Duodenal mucosa (tissue), 2 donors: ENCODE measurements around the gene SPRR4.

Experiments used
- H3K27ac ChIP-seq: one replicate; pipeline ENCODE4 v1.7.0; 2013; ENCODE audit warnings: low read depth, low read length
- H3K27me3 ChIP-seq, 2 donors: one replicate each; pipeline ENCODE4 v1.7.0; 2013; ENCODE audit warnings: low read length in 2 of 2, control low read depth in 1 of 2; ENCODE audit not compliant: insufficient read depth in 2 of 2, control insufficient read depth in 1 of 2
- H3K36me3 ChIP-seq, 2 donors: one replicate each; pipeline ENCODE4 v1.7.0; 2013; ENCODE audit warnings: low read length in 2 of 2, control low read depth in 1 of 2; ENCODE audit not compliant: insufficient read depth in 2 of 2, control insufficient read depth in 1 of 2
- H3K4me1 ChIP-seq, 2 donors: one replicate each; pipeline ENCODE4 v1.7.0; 2013; ENCODE audit warnings: low read length in 2 of 2, control low read depth in 1 of 2; ENCODE audit not compliant: insufficient read depth in 2 of 2, control insufficient read depth in 1 of 2
- H3K4me3 ChIP-seq, 2 donors: one replicate each; pipeline ENCODE4 v1.7.0; 2013; ENCODE audit warnings: low read length in 2 of 2, low read depth in 1 of 2
- H3K9ac ChIP-seq, 2 donors: one replicate each; pipeline ENCODE4 v1.7.0; 2013; ENCODE audit warnings: low read length in 2 of 2, low read depth in 1 of 2
- H3K9me3 ChIP-seq, 2 donors: one replicate each; pipeline ENCODE4 v1.7.0; 2013; ENCODE audit warnings: low read length in 2 of 2, control low read depth in 1 of 2; ENCODE audit not compliant: control insufficient read depth in 1 of 2

SPRR4 gene

DNA sequence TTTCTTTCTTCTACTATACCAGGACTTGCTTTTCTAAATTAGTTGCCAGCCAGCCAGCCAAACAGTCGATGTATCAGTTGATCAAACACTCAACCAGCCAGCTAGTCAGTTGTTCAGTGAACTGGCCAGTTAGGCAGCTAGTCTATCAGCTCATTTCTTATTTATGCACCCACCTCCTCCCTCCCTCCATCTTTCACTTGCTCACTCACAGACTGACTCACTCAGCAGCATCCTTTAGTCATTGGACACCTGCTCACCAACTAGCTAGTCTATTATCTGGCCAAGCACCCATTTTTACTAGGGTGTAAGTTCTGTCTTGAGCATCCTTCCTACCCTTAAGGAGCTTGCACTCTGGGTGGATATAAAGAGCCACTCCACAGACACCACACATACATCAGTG lies 5.9 kb upstream of the SPRR4 start:
- Histone ChIP-seq H3K4me1 (no peaks in the 10 kb centered on the region), H3K4me3 (no peak overlapping the region), H3K9ac (no peak overlapping the region), H3K9me3 (no peaks in the 10 kb centered on the region), H3K27me3 (peaks cover 0 to 5% of the 10 kb centered on the region in 2 donors), H3K36me3 (no peaks in the 10 kb centered on the region), H3K27ac (no peak overlapping the region)

DNA sequence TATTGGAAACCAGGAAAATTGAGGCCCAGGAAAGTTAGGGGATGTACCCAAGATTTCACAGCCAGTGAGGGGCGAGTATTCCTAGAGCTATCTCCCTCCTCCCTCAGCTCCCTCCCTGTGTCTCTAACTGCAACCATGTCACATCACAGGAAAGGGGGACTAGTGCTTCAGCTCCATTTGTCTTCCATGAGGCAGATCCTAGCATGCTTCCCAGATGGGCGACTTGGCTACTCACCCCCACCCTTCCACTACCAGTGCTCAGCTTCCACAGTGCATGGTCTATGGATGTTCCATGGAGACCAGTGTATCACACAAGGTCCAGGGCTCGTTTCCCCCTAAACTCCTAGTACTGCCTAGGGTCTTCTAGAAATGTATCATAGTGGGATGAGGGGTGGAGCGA lies 4.6 kb upstream of the SPRR4 start:
- H3K36me3 ChIP-seq: no peaks in the 10 kb centered on the region
- H3K27me3 ChIP-seq: peaks cover 0 to 2% of the 10 kb centered on the region in 2 donors
- H3K4me3 ChIP-seq: no peak overlapping the region

DNA sequence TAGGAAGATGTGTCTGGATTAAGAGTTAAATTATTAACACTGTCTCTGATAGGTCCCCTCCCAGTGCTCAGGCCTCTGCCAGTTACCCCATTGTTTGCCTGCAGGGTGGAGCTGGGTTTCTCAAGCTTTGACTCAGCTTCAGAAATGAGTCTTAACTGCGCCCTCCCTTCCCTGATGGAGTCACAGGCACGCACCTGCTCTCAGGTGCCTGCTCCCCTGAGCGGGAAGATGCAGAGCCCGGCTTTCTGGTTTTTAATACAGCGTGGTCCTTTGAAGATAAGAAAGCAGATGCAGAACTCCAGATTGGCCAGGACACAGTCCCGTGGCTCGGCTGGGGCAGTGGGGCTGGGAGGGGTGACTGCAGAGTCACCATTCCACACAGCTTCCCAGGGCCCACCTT lies 3.2 kb upstream of the SPRR4 start:
- no peak overlapping the region for H3K4me3 ChIP-seq
- H3K9ac ChIP-seq: no peak overlapping the region
- peaks cover 0 to 2% of the 10 kb centered on the region in 2 donors for H3K27me3 ChIP-seq
- no peaks in the 10 kb centered on the region for H3K36me3 ChIP-seq
- H3K27ac ChIP-seq: no peak overlapping the region
- no peaks in the 10 kb centered on the region for H3K9me3 ChIP-seq
- no peaks in the 10 kb centered on the region for H3K4me1 ChIP-seq

More for the DNA sequence above, 4.6 kb upstream of the SPRR4 start:
- Histone ChIP-seq H3K27ac (no peak overlapping the region), H3K9ac (no peak overlapping the region), H3K4me1 (no peaks in the 10 kb centered on the region), H3K9me3 (no peaks in the 10 kb centered on the region)

DNA sequence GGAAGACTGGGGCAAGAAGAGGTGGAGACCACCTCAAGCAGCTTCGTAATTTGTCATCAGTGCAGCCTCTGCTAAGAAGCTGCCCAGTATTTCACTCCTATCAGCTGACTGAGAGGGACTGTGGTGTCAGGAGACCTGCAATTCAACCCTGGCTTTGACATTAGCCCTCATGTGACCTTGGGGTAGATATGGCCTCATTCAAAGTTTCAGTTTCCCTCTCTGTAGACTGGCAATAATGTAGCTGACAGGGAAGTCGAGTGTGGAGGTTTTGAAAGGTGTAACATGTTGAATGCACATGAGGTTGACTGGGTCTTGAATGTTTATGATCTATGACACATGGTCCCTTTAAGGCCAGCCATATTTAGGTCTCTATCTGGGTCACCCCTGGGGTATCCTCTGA lies 2.2 kb upstream of the SPRR4 start:
- H3K4me3 ChIP-seq: no peak overlapping the region
- H3K27me3 ChIP-seq: peaks cover 0 to 2% of the 10 kb centered on the region in 2 donors
- no peak overlapping the region for H3K9ac ChIP-seq
- no peaks in the 10 kb centered on the region for H3K36me3 ChIP-seq
- H3K27ac ChIP-seq: no peak overlapping the region
- no peaks in the 10 kb centered on the region for H3K9me3 ChIP-seq
- H3K4me1 ChIP-seq: no peaks in the 10 kb centered on the region

DNA sequence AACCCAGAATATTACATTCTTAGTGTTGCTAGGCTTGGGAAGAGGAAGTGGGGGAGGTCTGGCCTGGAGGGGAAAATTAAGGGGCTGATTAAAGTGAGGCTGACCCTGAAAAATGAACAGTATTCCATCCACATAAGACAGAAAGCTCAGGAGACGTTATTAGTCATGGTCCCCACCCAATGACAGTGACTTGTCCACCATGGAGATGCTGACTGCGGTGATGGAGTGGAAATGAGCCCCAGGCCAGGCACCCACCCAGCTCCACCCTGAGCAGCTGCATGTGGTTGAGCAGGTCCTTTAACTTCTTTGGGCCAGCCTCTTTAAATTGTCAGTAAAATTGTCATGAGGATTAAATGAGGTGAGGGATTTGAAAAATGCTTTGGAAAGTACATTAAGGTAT lies 1.4 kb upstream of the SPRR4 start:
- no peaks in the 10 kb centered on the region for H3K4me1 ChIP-seq
- peaks cover 0 to 2% of the 10 kb centered on the region in 2 donors for H3K27me3 ChIP-seq
- H3K36me3 ChIP-seq: no peaks in the 10 kb centered on the region
- H3K27ac ChIP-seq: no peak overlapping the region
- no peak overlapping the region for H3K9ac ChIP-seq
- H3K4me3 ChIP-seq: no peak overlapping the region
- H3K9me3 ChIP-seq: no peaks in the 10 kb centered on the region

DNA sequence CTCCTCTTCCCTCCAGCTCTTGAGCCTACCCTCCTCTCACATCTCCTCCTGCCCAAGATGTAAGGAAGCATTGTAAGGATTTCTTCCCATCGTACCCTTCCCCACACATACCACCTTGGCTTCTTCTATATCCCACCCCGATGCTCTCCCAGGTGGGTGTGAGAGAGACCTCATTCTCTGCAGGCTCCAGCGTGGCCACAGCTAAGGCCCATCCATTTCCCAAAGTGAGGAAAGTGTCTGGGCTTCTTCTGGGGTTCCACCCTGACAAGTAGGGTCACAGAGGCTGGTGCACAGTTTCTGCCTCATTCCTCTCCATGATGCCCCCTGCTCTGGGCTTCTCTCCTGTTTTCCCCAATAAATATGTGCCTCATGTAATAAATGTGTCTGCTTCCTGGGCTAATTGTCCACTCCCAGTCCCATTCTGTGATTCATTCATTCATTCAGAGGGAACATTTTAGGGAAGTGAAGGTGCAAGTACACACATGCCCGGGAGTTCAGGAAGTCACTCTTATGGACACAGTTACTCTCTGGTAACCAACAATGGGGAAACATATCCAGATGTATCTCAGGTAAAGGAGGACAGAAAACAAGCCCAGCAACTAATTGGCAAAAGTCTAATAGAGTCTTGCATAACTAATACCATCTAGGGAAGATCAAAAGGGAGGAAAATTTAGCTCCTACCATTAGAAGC lies 1.9 kb downstream of the SPRR4 start:
- no peak overlapping the region for H3K27ac ChIP-seq
- no peaks in the 10 kb centered on the region for H3K4me1 ChIP-seq
- H3K36me3 ChIP-seq: no peaks in the 10 kb centered on the region
- no peaks in the 10 kb centered on the region for H3K9me3 ChIP-seq
- no peak overlapping the region for H3K9ac ChIP-seq
- no peaks in the 10 kb centered on the region for H3K27me3 ChIP-seq
- no peak overlapping the region for H3K4me3 ChIP-seq

DNA sequence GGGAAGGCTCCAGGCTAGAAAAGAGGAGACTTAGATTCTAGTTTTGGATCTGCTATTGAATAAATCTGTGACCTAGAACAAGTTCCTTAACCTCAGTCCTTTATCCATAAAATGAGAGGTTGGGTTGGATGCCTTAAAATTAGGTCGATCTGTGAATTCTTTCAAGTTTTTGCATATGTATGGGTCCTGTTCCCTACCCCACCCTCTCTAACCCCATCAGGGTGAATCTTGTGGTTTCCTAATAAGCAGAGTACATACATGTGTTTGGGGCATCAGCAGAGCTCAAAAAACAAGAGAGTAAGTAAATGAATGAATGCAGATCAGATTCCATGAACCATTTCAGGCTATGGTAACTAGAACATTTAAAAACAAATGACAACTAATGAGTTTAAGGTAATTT lies 6.2 kb downstream of the SPRR4 start:
- H3K9me3 ChIP-seq: no peaks in the 10 kb centered on the region
- H3K36me3 ChIP-seq: no peaks in the 10 kb centered on the region
- no peak overlapping the region for H3K9ac ChIP-seq
- no peak overlapping the region for H3K27ac ChIP-seq
- no peak overlapping the region for H3K4me3 ChIP-seq
- no peaks in the 10 kb centered on the region for H3K27me3 ChIP-seq
- no peaks in the 10 kb centered on the region for H3K4me1 ChIP-seq

DNA sequence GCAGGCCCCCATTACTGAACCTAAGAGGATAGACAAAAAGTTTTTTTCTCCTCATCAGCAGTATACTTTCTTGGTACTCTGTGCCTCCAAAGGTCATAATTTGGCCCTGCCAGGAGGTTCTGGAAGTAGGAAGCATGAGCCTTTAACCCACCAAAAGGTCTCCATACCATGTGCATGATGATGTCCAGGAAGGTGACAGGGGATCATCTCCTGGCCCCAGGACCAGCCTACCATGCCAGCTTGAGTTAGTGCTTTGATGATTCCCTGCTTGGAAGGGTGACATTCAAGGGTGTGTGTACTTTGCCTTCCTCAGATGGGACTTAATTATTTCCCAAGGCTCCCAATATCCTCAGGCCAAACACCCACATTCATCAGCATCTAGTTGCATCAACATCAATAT lies 7.2 kb downstream of the SPRR4 start:
- H3K27me3 ChIP-seq: no peaks in the 10 kb centered on the region
- no peak overlapping the region for H3K9ac ChIP-seq
- H3K36me3 ChIP-seq: no peaks in the 10 kb centered on the region
- no peak overlapping the region for H3K27ac ChIP-seq
- H3K4me3 ChIP-seq: no peak overlapping the region
- no peaks in the 10 kb centered on the region for H3K9me3 ChIP-seq
- H3K4me1 ChIP-seq: no peaks in the 10 kb centered on the region

DNA sequence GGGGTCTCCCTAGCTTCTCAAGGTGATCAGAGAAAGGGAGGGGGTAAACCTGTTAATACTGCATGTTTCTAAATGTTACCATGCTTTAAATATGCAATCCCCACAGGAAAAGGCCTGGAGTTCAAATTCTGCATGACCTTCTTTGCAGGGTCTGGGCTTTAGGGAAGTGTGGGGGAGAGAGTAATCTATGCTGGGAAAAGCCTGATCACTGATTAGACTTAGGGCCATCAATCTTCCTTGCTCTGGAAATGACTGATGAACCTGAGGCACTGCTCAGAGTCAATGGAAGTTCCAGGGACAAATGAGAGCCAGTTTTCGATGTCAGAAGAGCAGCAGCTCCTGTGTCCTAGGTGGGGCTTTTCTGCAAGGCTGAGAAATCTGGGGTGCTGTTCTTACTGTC lies 10.2 kb downstream of the SPRR4 start:
- Histone ChIP-seq H3K9me3 (no peaks in the 10 kb centered on the region), H3K36me3 (no peaks in the 10 kb centered on the region), H3K4me1 (no peaks in the 10 kb centered on the region), H3K27ac (no peak overlapping the region), H3K4me3 (no peak overlapping the region), H3K27me3 (no peaks in the 10 kb centered on the region), H3K9ac (no peak overlapping the region)

DNA sequence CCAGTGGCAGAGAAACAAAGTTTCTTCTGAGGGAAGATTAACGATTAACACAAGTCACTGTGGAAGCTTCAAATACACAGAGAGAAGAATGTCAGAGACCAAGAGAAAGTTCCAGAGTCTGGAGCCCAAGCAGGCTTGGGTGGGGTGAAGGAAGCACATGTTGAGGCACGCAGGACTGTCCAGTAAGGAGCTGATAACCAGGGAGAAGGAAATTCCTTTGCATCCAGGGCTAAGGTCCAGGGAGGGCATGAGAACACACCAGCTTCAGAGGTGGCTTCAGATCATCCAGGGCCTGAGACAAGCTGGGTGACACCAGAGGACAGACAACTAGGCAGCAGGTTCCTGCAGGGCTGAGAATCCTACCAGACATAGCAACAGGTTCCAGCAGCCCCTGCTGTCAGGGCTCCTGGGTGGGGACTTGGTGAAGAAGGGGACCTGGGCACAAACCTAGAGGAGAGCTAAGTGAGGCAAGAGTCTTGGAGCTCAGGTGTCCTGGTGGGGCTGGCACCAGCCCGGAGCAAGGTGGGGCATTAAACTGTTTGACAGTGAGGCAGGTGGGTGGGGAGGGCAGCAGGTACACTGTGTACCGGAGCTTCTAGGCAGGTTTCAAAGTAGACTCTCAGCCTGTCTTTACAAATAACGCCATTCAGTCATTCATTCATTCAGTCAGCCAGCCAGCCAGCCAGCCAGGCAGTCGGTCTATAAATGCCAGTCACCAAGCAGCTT lies 10.9 kb downstream of the SPRR4 start:
- H3K36me3 ChIP-seq: no peaks in the 10 kb centered on the region
- no peak overlapping the region for H3K4me3 ChIP-seq
- no peaks in the 10 kb centered on the region for H3K27me3 ChIP-seq
- no peaks in the 10 kb centered on the region for H3K9me3 ChIP-seq
- no peak overlapping the region for H3K27ac ChIP-seq
- H3K4me1 ChIP-seq: no peaks in the 10 kb centered on the region
- H3K9ac ChIP-seq: no peak overlapping the region
